GM23248 (cell line): Measurements from ENCODE around the gene FHIP2A.

Source experiments
- EZH2 ChIP-seq: fragments of 200-600 bp; sonication (generic); IDR thresholded peaks from 2 replicates; pipeline ENCODE4 v1.6.1; 2018; ENCODE audit warnings: antibody characterized with exemption, mild to moderate bottlenecking; ENCODE audit not compliant: insufficient read depth, poor library complexity, severe bottlenecking
- EZH2phosphoT487 ChIP-seq: fragments of 200-600 bp; sonication (generic); IDR thresholded peaks from 2 replicates; pipeline ENCODE4 v1.6.1; 2018; ENCODE audit warnings: antibody characterized with exemption, moderate library complexity, mild to moderate bottlenecking, low read depth; ENCODE audit not compliant: insufficient read depth

- TF ChIP-seq EZH2 (no peak), EZH2phosphoT487 (no peak)
These were observed 37.9 kb upstream of the FHIP2A start for GRCh38 chr10:114783686-114784085.
